ENCODE data around the gene ARL13B. TPM values are rescaled to one million over a fixed set of nuclear protein-coding genes. Genes with fewer than 3 reads are reported as not detected.

The ARL13B gene
- total RNA-seq, 4 donors from 2014 or later: 1.2 to 2.7 (median 1.4) TPM

DNA sequence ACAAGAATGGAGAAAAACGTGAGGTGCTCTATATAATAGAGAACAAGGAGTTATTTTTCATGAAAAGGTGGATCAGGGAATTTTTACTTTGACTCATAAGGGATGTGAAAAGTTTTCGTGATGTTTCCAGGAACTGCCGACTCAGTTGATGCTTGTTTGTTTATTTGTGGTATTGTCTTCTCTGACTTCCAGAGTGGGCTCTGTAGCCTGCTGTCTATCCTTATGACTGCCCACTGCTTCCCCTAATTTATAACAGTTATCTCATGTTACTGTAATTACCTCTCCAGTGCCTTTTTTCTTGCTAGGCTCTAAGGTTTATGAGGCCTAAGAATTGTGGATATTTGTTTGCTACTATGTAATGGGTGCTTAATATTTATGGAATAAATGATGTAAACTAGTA lies 12.3 kb downstream of the ARL13B start:
- Histone ChIP-seq H3K27me3 (no peaks in the 10 kb centered on the region), H3K27ac (no peak overlapping the region), H3K9me3 (no peaks in the 10 kb centered on the region), H3K4me3 (no peak overlapping the region), H3K36me3 (no peaks in the 10 kb centered on the region), H3K4me1 (no peaks in the 10 kb centered on the region)
- TF ChIP-seq, protein P1, sequence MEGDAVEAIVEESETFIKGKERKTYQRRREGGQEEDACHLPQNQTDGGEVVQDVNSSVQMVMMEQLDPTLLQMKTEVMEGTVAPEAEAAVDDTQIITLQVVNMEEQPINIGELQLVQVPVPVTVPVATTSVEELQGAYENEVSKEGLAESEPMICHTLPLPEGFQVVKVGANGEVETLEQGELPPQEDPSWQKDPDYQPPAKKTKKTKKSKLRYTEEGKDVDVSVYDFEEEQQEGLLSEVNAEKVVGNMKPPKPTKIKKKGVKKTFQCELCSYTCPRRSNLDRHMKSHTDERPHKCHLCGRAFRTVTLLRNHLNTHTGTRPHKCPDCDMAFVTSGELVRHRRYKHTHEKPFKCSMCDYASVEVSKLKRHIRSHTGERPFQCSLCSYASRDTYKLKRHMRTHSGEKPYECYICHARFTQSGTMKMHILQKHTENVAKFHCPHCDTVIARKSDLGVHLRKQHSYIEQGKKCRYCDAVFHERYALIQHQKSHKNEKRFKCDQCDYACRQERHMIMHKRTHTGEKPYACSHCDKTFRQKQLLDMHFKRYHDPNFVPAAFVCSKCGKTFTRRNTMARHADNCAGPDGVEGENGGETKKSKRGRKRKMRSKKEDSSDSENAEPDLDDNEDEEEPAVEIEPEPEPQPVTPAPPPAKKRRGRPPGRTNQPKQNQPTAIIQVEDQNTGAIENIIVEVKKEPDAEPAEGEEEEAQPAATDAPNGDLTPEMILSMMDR (IDR thresholded peaks at IDR 0.05 in 4 of 5, conservative IDR thresholded peaks at IDR 0.05 in 1 of 5): no peak
- DNase-seq (no peak), ATAC-seq (no peak)
- intact Hi-C loops (cut with DNase I; ENCODE audit: low total_unique reads): no loop called here
- in situ Hi-C loops (cut with MboI; ENCODE audit: low sequenced_read_pairs in 4 of 4): no loop called here

DNA sequence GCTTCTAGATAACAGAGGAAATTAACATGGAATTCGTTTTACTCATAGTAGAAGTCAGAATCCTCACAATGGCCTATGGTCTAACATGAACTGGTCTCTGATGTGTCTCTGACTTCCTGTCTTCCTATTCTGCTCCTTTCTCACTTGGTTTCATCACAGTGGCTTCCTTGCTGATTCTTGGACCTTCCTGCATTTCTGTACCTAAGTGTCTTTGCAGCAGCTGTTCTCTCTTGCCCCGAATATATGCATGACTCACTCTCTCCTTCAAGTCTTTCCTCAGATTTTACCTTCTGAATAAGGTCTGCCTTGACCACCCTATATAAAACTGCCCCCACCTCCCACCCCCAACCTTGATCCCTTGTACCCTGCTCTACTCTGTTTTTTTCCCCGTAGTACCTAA lies 14.1 kb downstream of the ARL13B start:
- Histone ChIP-seq H3K4me3 (no peak overlapping the region), H3K27me3 (no peaks in the 10 kb centered on the region), H3K27ac (no peak overlapping the region), H3K9me3 (no peaks in the 10 kb centered on the region), H3K36me3 (no peaks in the 10 kb centered on the region), H3K4me1 (no peaks in the 10 kb centered on the region)
- DNase-seq (no peak), ATAC-seq (no peak)
- intact Hi-C loops (cut with DNase I; ENCODE audit: low total_unique reads): no loop called here
- no peak for TF ChIP-seq POLR2A (IDR thresholded peaks at IDR 0.05)
- TF ChIP-seq, protein P1 (IDR thresholded peaks at IDR 0.05 in 4 of 5, conservative IDR thresholded peaks at IDR 0.05 in 1 of 5): no peak
- in situ Hi-C loops (cut with MboI; ENCODE audit: low sequenced_read_pairs in 4 of 4): no loop called here

DNA sequence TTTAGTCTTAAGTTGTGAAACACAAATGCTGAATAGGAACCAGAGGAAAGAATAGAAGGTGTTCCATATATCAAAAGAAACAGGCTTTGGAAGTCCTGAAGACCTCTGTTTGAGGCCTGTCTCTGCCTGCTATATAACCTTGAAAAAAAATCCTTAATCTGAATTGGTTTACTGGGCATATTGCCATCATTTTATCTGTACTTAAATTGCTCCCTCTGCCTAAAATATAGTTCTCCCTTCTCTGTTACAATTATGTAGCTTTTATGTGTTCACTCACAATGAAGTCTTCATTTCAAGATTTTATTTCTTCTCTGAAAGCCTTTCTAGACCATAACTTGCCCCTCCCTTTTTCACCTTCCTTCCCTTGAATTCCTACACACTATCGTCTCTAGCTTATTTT lies 21.2 kb downstream of the ARL13B start:
- ATAC-seq: no peak
- intact Hi-C loops (cut with DNase I; ENCODE audit: low total_unique reads): no loop called here
- no peak overlapping the region for H3K27ac ChIP-seq

DNA sequence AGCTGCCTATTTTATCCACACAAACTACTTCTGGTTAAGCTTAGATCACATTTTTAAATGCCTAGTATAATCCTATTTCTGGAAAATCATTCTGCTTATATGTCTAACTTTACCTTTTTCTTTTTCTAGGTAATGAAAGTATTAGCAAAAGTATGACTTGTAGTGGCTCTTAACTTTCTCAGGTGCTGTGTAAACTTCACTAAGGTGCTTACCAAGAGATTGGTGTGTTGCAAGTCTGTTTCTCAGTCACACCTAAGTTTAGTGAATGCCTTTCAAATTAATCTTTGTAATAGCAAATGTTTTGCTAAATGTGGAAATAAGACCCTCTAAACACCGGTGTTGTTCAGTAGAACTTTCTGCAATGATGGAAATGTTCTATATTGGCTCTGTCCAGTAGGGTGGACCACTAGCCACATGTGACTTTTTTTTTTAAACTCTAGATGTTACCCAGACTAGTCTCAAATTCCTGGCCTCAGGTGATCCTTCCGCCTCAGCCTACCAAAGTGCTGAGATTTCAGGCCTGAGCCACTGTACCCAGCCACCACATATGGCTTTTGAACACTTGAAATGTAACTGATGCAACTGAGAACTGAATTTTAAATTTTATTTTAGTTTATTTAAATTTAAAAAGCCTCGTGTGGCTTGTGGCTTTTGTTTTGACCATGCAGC lies 22.0 kb downstream of the ARL13B start:
- no peaks in the 10 kb centered on the region for H3K9me3 ChIP-seq
- intact Hi-C loops (cut with DNase I; ENCODE audit: low total_unique reads) (no loop called here), in situ Hi-C loops (cut with MboI; ENCODE audit: low sequenced_read_pairs in 4 of 4) (loop anchor here in 2 of 4 donors (10.0 kb wide), 1 partner anchor 63 kb away; the partner anchor contains the start of genes DHFR2 (in 2 of the 2) and NSUN3 (in 2 of the 2))
- no peak overlapping the region for H3K27ac ChIP-seq
- no peak overlapping the region for H3K4me3 ChIP-seq
- ATAC-seq (no peak), DNase-seq (no peak)
- H3K36me3 ChIP-seq: no peaks in the 10 kb centered on the region
- H3K27me3 ChIP-seq: no peaks in the 10 kb centered on the region
- peaks cover 0 to 4% of the 10 kb centered on the region in 2 donors for H3K4me1 ChIP-seq
- TF ChIP-seq POLR2A (IDR thresholded peaks at IDR 0.05): no peak
- TF ChIP-seq, protein P1 (IDR thresholded peaks at IDR 0.05 in 4 of 5, conservative IDR thresholded peaks at IDR 0.05 in 1 of 5): no peak

More for the DNA sequence above, 21.2 kb downstream of the ARL13B start:
- no peak for DNase-seq
- TF ChIP-seq, protein P1 (IDR thresholded peaks at IDR 0.05 in 4 of 5, conservative IDR thresholded peaks at IDR 0.05 in 1 of 5): no peak
- TF ChIP-seq POLR2A (IDR thresholded peaks at IDR 0.05): no peak
- Histone ChIP-seq H3K4me1 (peaks cover 0 to 4% of the 10 kb centered on the region in 2 donors), H3K27me3 (no peaks in the 10 kb centered on the region), H3K36me3 (no peaks in the 10 kb centered on the region), H3K9me3 (no peaks in the 10 kb centered on the region), H3K4me3 (no peak overlapping the region)
- in situ Hi-C loops (cut with MboI; ENCODE audit: low sequenced_read_pairs in 4 of 4): loop anchor here in 2 of 4 donors (10.0 kb wide), 1 partner anchor 64 kb away; the partner anchor contains the start of genes DHFR2 (in 2 of the 2) and NSUN3 (in 2 of the 2)

Measured in gastrocnemius medialis (tissue), 4 donors.